HG02678 (cell line): ENCODE data around the gene ENG.
"Not testable (repeated sequence)": the region's sequence is repeated elsewhere in the genome, so short reads cannot be mapped to it uniquely, and the experiment has no call there.

Experiments used
- ATAC-seq: cut with Tn5 transposase; IDR thresholded peaks from one replicate; pipeline ENCODE4 v1.9.1; 2021; ENCODE audit warnings: mild to moderate bottlenecking, moderate library complexity; ENCODE audit not compliant: unreplicated experiment

ENG gene

GRCh38 chr9:127846443-127847177, 7.8 kb downstream of the ENG start:
- no peak for ATAC-seq

- ATAC-seq, result not testable (repeated sequence)
Measured at GRCh38 chr9:127845619-127846018, 8.8 kb downstream of the ENG start.

- no peak for ATAC-seq
Measured at GRCh38 chr9:127844821-127845359, 9.6 kb downstream of the ENG start.

- ATAC-seq, result no peak
Measured at GRCh38 chr9:127841087-127841835, 13.2 kb downstream of the ENG start.

DNA sequence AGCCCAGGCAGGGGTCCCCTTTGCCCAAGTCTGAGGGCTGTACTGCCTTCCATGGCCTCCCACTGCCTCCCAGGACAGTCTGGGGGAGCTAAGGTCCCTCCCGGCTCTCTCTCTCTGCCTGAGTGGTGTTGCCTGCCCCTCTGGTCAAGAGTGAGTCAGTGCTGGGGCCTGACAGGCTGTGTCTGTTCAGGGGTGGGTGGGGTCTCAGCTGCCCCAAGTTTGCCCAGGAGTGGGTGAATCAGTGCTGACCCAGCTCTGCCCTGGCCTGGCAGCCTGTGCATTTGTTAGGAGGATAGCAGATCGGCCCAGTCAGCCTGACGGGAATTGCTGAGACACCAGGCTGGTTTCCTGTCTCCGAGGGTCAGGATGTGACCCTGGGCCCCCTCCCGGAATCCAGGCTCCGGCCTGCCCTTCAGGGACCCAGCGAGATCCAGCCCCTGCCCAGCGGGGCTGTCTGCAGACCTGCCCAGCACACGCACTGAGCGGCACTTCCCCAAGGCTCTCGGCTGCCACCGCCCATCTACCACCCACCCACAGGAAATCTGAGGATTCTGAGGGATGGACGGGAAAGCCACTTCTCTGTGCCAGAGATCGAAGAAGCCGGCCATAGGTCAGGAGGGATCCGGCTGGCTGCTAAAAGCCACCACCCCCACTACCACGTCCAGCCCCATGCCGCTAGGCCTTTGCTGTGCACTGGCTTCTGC, 15.9 kb downstream of the ENG start:
- ATAC-seq, result no peak

DNA sequence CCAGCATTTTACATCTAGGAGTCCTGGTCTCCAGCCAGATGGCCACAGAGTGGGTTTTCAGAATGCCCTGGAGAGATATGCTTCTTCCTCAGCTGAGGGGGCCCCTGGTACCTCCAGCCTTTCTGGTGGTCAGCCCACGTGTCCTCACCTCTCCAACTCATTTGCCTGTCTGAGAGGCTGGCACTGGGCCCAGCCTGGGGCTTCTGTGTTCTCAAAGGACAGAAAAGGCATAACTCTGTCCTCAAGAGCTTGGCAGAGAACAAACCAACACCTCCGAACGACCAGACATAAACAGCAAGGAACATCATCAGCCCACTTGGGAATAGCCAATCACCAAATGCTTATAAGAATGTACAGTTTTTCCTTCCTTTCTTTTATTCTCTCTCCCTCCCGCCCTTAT, 17.1 kb downstream of the ENG start:
- ATAC-seq, result no peak

- ATAC-seq, result not testable (repeated sequence)
Measured at GRCh38 chr9:127836561-127836960, 17.9 kb downstream of the ENG start.

DNA sequence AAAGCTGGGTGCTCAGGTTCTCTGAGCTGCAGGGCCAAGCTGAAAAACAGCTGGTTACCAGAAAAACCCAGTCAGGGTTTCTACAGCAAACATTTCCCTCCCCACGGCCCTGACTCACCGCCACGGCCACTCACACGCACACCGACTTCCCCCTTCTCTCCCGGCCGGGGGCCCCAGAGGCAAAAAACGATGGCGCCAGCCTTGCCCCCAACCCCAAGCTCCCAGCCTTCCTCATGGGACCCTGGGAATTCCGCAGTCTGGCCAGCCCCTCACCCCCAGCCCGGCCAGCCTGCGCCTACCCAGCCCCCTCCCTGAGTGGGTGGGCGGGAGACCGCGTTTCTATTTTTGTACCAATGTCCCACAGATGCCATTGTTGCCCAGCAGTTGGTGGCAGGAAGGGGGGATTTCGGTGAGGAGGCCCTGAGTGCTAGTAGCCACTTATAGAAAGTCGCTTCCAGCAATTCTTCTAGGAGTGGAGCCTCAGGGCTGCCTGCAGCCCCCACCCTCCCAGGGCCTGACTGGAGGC, 18.4 kb downstream of the ENG start:
- ATAC-seq, result no peak

DNA sequence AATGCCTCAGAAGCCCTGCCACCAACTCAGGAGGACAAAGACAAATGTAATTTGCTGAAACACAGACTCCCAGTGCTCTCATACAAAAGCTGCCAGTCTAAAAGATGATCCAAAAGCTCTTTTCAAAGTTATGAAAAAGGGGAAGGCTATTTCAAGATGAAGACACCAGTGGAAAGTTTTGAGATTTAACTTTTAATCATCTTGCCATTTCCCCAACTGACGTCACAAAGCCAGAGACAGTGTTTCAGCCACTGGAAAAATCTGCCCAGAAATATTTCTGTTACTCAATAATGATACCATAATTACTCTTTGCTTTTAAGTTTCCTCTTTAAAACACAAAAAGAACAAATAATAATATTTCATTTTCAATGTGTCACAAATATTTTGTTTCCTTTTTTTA, 20.9 kb downstream of the ENG start:
- ATAC-seq, result no peak

GRCh38 chr9:127832248-127832647, 22.2 kb downstream of the ENG start:
- no peak for ATAC-seq

- no peak for ATAC-seq
Measured at GRCh38 chr9:127829205-127829906, 25.1 kb downstream of the ENG start.

DNA sequence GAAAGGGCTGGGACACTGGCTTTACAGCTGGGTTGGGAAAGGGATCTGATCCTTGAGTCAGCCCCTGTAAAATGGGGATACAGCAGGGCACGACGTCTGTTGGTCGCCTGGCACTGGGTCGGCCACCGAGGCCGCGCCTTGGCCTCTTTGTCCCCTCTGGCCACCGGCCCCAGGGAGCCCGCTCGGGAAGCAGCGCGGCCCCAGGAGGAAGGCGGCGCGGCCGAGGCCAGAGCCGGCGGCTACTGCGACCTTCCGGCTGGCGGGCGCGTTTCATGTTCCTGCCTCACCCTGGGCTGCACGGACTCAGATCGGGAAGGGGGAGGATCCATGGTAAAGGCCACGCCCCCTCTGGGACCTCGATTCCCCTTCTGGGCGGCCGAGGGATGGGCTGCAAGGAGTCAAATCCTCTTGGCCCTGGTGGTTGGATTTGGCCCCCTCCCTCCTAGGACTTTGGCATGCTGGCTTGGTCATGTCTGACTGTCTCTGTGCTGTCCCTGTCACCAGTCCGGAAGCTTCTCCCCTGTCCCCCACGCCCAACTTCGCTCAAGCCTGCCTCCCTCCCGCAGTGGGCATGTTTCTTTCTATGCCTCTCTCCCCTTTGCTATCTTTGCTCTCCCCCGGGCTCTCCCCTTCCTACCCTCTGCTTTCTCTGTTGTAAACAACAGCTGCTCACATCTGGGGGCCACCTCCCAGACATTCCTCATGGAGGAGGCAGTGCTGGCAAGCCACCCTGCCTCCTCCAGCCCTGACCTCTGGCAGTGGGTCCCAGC, 26.0 kb downstream of the ENG start:
- no peak for ATAC-seq

DNA sequence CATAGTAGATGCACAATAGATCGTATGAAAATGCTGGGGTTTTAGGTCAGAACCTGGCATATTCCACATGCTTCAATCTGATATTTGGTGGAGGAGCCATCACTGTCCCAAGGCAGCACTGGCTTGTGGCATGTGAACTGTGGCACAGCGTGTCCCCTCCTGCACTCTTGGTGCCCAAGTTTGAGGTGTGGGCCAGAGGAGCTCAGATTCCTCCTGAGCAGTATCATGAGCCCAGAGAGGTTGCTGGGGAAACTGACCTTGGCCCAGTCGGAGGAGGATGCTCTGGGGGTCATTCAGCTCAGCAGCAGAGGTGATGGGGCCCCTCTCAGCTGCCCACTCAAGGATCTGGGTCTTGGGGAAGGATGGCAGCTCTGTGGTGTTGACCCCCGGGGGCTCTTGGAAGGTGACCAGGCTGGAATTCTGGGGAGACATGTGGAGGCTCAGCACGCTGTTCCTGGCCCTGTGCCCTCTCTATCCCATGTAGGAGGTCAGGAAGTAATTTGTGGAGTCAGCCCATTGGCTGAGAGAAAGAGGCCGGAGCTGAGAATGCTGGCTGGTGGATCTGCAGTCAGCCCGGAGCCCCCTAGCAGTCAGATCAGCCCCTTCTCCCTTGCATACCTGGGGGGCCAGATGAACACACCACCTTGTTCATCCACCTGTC, 28.1 kb downstream of the ENG start:
- ATAC-seq, result no peak

GRCh38 chr9:127825319-127826051, 29.0 kb downstream of the ENG start:
- ATAC-seq, result no peak

DNA sequence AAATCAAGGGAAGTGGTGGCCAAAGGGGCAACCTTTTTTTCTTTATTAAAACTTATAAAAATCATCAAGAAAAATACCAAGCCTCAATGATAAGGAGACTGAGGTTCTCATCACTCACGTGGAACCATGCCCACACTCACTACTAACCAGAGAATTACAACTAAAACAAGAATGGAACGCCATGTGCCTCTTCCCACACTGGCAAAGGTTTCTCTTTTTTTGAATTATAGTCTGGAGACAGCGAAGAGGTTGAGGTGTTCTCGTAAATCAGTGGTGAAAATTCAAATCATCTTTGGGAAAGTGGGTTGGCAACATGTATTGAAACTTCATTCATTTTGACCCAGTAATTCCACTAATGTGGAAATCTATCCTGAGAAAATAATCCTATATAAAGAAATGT, 32.4 kb downstream of the ENG start:
- no peak for ATAC-seq

GRCh38 chr9:127818574-127818973, 35.9 kb downstream of the ENG start:
- no peak for ATAC-seq

GRCh38 chr9:127817881-127818434, 36.5 kb downstream of the ENG start:
- no peak for ATAC-seq

- ATAC-seq, result no peak
Measured at GRCh38 chr9:127816728-127817127, 37.7 kb downstream of the ENG start.

GRCh38 chr9:127816362-127816725, 38.1 kb downstream of the ENG start:
- no peak for ATAC-seq
